LoVo (cell line): ENCODE measurements around the gene TMCO4.
"Not testable (repeated sequence)": the region's sequence is repeated elsewhere in the genome, so short reads cannot be mapped to it uniquely, and the experiment has no call there.

Experiments used
- DNase-seq: peaks from one replicate; pipeline ENCODE4 v3.0.0-alpha.2; 2016; ENCODE audit warnings: low spot score

The TMCO4 gene

GRCh38 chr1:19636749-19637148 lies 163.0 kb downstream of the TMCO4 start:
- not testable (repeated sequence) for DNase-seq

GRCh38 chr1:19636065-19636464 lies 163.7 kb downstream of the TMCO4 start:
- no peak for DNase-seq

- no peak for DNase-seq
Observed at GRCh38 chr1:19635646-19636045, 164.1 kb downstream of the TMCO4 start.

- DNase-seq: not testable (repeated sequence)
Observed at GRCh38 chr1:19635064-19635463, 164.7 kb downstream of the TMCO4 start.

- DNase-seq: no peak
Observed at GRCh38 chr1:19633106-19633505, 166.6 kb downstream of the TMCO4 start.
